IPS DF 4.7 (cell line): ENCODE results near the gene OGFOD1.

Experiments
- DNase-seq: peaks from one replicate; pipeline ENCODE4 v3.0.0-alpha.2; 2013; ENCODE audit warnings: low spot score; ENCODE audit errors: extremely low read depth

The OGFOD1 gene

GRCh38 chr16:56426585-56426984 is 24.8 kb upstream of the OGFOD1 start:
- DNase-seq = no peak

- no peak for DNase-seq
Measured at GRCh38 chr16:56428091-56428490, 23.3 kb upstream of the OGFOD1 start.

GRCh38 chr16:56436258-56436657 is 15.1 kb upstream of the OGFOD1 start:
- DNase-seq = no peak

GRCh38 chr16:56438038-56438437 is 13.3 kb upstream of the OGFOD1 start:
- no peak for DNase-seq

- DNase-seq = no peak
Measured at GRCh38 chr16:56447286-56447685, 4.1 kb upstream of the OGFOD1 start.

- DNase-seq = no peak
Measured at GRCh38 chr16:56448005-56448404, 3.3 kb upstream of the OGFOD1 start.

- DNase-seq = no peak
Measured at GRCh38 chr16:56450275-56450985, 924 bp upstream of the OGFOD1 start.

- no peak for DNase-seq
Measured at GRCh38 chr16:56451753-56452689, 667 bp downstream of the OGFOD1 start.

- no peak for DNase-seq
Measured at GRCh38 chr16:56457927-56458470, 6.6 kb downstream of the OGFOD1 start.

GRCh38 chr16:56460101-56460500 is 8.7 kb downstream of the OGFOD1 start:
- no peak for DNase-seq

- no peak for DNase-seq
Measured at GRCh38 chr16:56462064-56462796, 10.9 kb downstream of the OGFOD1 start.

GRCh38 chr16:56463153-56463552 is 11.8 kb downstream of the OGFOD1 start:
- no peak for DNase-seq

- no peak for DNase-seq
Measured at GRCh38 chr16:56466344-56466743, 15.0 kb downstream of the OGFOD1 start.

- no peak for DNase-seq
Measured at GRCh38 chr16:56468800-56469199, 17.4 kb downstream of the OGFOD1 start.

- no peak for DNase-seq
Measured at GRCh38 chr16:56469748-56470147, 18.4 kb downstream of the OGFOD1 start.

GRCh38 chr16:56470232-56470631 is 18.9 kb downstream of the OGFOD1 start:
- DNase-seq = no peak

GRCh38 chr16:56470666-56471065 is 19.3 kb downstream of the OGFOD1 start:
- DNase-seq = no peak

- no peak for DNase-seq
Measured at GRCh38 chr16:56475201-56475600, 23.8 kb downstream of the OGFOD1 start.

- no peak for DNase-seq
Measured at GRCh38 chr16:56477096-56477878, 25.9 kb downstream of the OGFOD1 start.

GRCh38 chr16:56478281-56479049 is 27.1 kb downstream of the OGFOD1 start:
- no peak for DNase-seq
